Kidney epithelial cell (primary cell): ENCODE results near the gene FAM234B. TPM values are rescaled to one million over a fixed set of nuclear protein-coding genes. Genes with fewer than 3 reads are reported as not detected.
"Not testable (repeated sequence)": the region's sequence is repeated elsewhere in the genome, so short reads cannot be mapped to it uniquely, and the experiment has no call there.

Experiments used
- DNase-seq: peaks from one replicate; pipeline ENCODE4 v3.0.0-alpha.2; 2010; ENCODE audit warnings: low read depth
- H3K27me3 ChIP-seq: 2 replicates; pipeline ENCODE4 v1.6.0; 2011; ENCODE audit warnings: low read length; ENCODE audit not compliant: control insufficient read depth, insufficient read depth
- H3K36me3 ChIP-seq: 2 replicates; pipeline ENCODE4 v1.5.1; 2011; ENCODE audit warnings: low read length; ENCODE audit not compliant: control insufficient read depth, insufficient read depth
- H3K4me3 ChIP-seq: 2 replicates; pipeline ENCODE4 v1.5.1; 2011; ENCODE audit warnings: low read depth, mild to moderate bottlenecking, control low read depth, low read length
- CTCF ChIP-seq: IDR thresholded peaks from 2 replicates; pipeline ENCODE4 v1.5.1; 2011; ENCODE audit warnings: mild to moderate bottlenecking, moderate library complexity, low read length, control low read depth, inconsistent platforms; ENCODE audit not compliant: insufficient read depth, poor library complexity, severe bottlenecking
- total RNA-seq: library from RNA; depleted of rRNA; stranded (reverse); fragments of >200 nt; gene quantifications from 2 replicates; pipeline ENCODE4 v1.2.3, GENCODE V29; 2015

FAM234B gene
- total RNA-seq, 1 donor from 2014 or later: 5.0 TPM

DNA sequence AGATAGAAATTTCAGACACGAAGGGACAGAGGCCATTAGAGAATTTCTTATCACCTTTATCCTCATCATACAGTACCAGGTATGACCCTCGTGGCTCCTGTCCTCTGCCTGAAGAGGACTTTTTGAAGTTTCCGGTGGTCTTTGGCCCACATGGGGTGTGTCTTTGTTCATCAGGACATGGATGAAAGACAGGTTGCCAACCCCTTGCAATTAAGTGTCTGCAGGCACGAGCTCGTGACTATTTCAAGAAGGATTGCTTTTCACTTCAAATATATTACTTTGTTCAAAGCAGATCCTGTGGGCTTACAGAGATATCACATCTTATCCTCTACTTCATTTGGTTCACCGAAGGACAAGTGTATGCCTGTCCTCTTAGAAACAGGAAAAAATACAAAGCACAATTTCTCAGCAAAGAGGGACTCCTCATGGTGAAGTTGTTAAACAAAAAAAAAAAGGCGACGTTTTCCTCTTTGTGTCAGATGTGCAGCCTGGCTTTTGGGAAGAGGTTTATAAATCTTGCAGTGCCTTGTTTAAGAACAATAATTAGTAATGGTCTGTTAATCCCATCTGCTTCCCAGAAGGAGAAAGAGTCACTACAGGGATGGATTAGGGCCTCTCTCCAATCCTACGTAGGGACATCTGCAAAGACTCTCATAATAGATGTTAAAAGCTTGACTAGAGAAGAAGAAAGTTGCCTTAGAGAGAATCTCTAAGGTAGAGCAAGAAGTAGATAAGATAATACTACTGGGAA is 13.5 kb upstream of the FAM234B start:
- H3K27me3 ChIP-seq: no peaks in the 10 kb centered on the region
- TF ChIP-seq CTCF: no peak
- no peak for DNase-seq
- H3K4me3 ChIP-seq: no peak overlapping the region
- H3K36me3 ChIP-seq: no peaks in the 10 kb centered on the region

DNA sequence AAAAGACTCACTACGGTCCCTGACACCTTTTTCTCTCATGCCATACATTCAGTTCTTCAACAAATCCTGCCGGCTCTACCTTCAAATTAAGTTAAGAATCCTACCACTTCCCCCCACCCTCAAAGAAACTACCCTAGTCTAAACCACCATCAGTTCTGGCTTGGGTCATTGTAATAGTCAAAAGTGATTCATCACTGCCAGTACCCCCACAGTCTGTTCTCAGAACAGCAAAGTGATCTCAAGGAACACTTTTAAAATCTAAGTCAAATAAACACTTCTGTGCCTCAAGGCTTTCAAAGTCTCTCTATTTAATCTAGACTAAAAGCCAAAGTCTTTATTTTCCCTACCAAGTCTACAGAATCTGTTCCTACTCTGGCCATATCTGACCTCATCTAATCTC is 12.0 kb upstream of the FAM234B start:
- Histone ChIP-seq H3K27me3 (no peaks in the 10 kb centered on the region), H3K36me3 (no peaks in the 10 kb centered on the region), H3K4me3 (no peak overlapping the region)
- no peak for DNase-seq
- no peak for TF ChIP-seq CTCF

DNA sequence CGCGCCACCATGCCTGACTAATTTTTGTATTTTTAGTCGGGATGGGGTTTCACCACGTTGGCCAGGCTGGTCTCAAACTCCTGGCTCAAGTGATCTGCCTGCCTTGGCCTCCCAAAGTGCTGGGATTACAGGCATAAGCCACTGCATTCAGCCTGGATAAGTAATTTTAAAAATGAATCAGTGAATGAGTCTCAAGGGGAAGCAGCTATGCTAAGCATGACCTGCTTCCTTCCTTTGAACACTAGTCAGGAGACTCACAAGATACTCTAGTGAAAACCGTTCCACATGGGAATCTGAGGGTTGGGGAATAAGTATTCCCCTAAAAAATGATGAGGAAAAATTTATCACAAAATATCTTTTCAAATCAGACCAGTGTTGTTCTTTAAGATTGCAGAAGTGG is 10.7 kb upstream of the FAM234B start:
- DNase-seq: no peak
- no peak for TF ChIP-seq CTCF
- Histone ChIP-seq H3K36me3 (no peaks in the 10 kb centered on the region), H3K27me3 (no peaks in the 10 kb centered on the region), H3K4me3 (no peak overlapping the region)

- not testable (repeated sequence) for H3K36me3 ChIP-seq, H3K27me3 ChIP-seq, DNase-seq, H3K4me3 ChIP-seq
Measured at GRCh38 chr12:13035335-13035734, 8.8 kb upstream of the FAM234B start.

DNA sequence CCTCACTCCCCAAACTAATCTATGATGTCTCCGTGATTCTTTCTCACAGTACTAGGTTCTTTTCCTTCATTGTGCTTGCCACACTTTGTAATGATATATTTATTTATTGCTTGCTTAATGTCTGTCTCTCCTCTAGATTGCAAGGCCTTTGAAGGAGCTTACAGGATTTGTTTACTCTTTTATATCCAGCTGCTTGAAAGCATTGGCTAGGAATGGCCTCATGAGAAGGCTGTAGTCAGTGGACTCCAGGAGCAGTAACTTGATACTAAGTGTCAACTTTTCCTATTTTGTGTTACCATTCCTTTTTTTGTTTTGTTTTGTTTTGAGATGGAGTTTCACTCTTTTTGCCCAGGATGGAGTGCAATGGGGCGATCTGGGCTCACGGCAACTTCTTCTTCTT is 7.3 kb upstream of the FAM234B start:
- H3K36me3 ChIP-seq: no peaks in the 10 kb centered on the region
- no peaks in the 10 kb centered on the region for H3K27me3 ChIP-seq
- H3K4me3 ChIP-seq: no peak overlapping the region
- no peak for DNase-seq
- no peak for TF ChIP-seq CTCF

DNA sequence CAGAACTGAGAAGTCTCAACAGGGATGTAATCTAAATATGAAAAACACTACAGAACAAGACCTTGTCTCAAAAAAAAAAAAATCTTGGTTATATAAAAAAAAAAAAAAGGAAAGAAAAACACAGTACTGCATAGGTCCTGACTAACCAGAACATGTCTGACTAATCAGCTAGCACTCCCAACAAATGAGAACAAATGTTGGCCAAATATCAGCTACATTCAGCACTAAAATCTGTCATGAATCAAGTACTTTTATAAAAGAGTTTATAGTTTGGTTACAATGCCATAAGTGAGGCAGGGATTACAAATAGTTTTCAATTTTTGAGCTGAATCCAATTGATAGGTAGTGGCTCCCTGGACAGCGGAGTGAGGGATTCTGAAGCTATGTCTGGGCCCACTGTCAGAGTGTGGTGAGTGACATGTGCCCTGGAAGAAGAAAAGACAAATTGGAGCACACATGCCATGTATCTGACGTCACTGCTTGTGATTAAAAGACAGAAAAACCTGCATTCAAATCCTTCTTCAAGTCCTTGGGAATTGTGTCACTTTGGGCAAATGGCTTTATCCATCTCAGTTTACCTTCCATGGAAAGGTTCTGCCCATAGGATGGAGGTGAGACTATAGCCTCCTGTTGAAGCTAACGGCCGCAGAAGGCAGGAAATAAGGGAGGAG is 5.6 kb upstream of the FAM234B start:
- no peaks in the 10 kb centered on the region for H3K36me3 ChIP-seq
- no peak for TF ChIP-seq CTCF
- DNase-seq: no peak
- no peak overlapping the region for H3K4me3 ChIP-seq
- peaks cover 2% of the 10 kb centered on the region for H3K27me3 ChIP-seq
